HEK293 (cell line): ENCODE measurements around the gene MS4A10.

ENCODE experiments used
- CTCF ChIP-seq: fragments of 450-650 bp; formaldehyde crosslinking; IDR thresholded peaks from 2 replicates; pipeline ENCODE4 v1.5.1; 2016; ENCODE audit warnings: missing biosample characterization, missing genetic modification characterization
- ZNF157 ChIP-seq: fragments of 450-650 bp; formaldehyde crosslinking; IDR thresholded peaks from 2 replicates; pipeline ENCODE4 v1.5.1; 2016; ENCODE audit warnings: missing biosample characterization, missing genetic modification characterization
- ZNF302 ChIP-seq: fragments of 450-650 bp; formaldehyde crosslinking; IDR thresholded peaks from 2 replicates; pipeline ENCODE4 v1.5.1; 2016; ENCODE audit warnings: missing biosample characterization, missing genetic modification characterization, low read depth
- ZNF561 ChIP-seq: fragments of 450-650 bp; IDR thresholded peaks from 2 replicates; pipeline ENCODE4 v1.5.1; 2018; ENCODE audit warnings: missing biosample characterization, missing genetic modification characterization, borderline replicate concordance

- TF ChIP-seq ZNF561 (no peak), ZNF302 (tag by site-specific recombination) (no peak), ZNF157 (tag by site-specific recombination) (no peak), CTCF (tag by site-specific recombination) (no peak)
These were observed 2.6 kb upstream of the MS4A10 start for GRCh38 chr11:60782393-60783140.
